ENCODE data around the gene CDH4.

DNA sequence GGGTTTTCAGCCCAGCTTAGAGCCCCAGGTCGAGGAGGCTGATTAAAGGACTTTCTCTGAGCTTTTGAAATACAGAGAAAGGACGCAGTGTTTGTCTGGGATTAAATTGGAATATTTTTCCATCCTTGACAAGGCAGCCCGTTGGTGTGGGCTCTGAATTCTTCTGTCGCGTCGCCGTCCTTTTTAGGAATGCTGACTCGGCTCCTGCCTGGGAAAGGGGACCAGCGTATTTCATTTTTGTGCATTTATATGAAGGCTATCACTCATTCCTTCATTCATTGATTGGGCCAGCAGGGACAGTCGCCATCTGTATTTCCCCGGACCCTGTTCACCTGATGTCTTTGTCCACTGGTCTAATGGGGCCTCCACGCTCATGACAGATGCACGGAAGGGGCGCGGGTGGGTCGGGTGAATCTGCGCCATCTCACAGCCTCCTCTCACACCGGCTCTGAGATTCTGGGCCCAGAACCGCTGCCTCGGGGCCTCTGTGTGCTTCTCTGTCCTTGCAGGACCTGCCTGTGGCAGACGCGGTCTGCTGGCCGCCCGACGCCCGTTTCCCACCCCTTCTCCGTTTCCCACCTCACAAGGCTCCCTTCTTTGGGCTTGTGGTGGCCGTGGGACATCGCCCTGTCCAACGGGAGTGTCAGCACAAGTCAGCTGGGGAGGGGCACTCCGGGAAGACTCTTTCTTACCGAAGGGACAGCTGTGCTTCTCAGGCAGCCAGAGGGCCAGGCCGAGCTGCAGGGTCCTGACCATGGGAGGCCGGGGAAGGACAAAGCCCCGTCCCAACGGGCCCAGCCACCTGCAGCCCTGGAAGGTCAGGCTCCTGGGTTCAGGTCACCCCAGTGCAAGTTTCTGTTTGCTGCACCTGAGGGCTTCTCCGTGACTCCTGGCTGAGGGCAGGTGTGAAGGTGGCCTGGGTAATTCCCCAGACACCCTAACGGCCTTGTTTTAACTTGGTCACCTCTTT is 656.3 kb downstream of the CDH4 start:
- TF ChIP-seq CTCF (tag by site-specific recombination; IDR thresholded peaks at IDR 0.05) (no peak), ZNF76 (tag by site-specific recombination; IDR thresholded peaks at IDR 0.05; ENCODE audit: borderline replicate concordance, low read depth) (no peak), ZNF433 (tag by site-specific recombination; IDR thresholded peaks at IDR 0.05; ENCODE audit: low read depth) (no peak), ZBTB20 (tag by site-specific recombination; IDR thresholded peaks at IDR 0.05) (no peak), ZNF138 (tag by site-specific recombination; IDR thresholded peaks at IDR 0.05; ENCODE audit: borderline replicate concordance) (no peak), ZNF514 (tag by site-specific recombination; IDR thresholded peaks at IDR 0.05) (no peak), ZNF114 (tag by site-specific recombination; IDR thresholded peaks at IDR 0.05) (no peak), ZNF239 (tag by site-specific recombination; IDR thresholded peaks at IDR 0.05) (no peak)
- TF ChIP-seq, protein P1, sequence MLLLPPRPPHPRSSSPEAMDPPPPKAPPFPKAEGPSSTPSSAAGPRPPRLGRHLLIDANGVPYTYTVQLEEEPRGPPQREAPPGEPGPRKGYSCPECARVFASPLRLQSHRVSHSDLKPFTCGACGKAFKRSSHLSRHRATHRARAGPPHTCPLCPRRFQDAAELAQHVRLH (tag by site-specific recombination; IDR thresholded peaks at IDR 0.05) = no peak
- TF ChIP-seq, protein P2, sequence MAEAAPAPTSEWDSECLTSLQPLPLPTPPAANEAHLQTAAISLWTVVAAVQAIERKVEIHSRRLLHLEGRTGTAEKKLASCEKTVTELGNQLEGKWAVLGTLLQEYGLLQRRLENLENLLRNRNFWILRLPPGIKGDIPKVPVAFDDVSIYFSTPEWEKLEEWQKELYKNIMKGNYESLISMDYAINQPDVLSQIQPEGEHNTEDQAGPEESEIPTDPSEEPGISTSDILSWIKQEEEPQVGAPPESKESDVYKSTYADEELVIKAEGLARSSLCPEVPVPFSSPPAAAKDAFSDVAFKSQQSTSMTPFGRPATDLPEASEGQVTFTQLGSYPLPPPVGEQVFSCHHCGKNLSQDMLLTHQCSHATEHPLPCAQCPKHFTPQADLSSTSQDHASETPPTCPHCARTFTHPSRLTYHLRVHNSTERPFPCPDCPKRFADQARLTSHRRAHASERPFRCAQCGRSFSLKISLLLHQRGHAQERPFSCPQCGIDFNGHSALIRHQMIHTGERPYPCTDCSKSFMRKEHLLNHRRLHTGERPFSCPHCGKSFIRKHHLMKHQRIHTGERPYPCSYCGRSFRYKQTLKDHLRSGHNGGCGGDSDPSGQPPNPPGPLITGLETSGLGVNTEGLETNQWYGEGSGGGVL (tag by site-specific recombination; IDR thresholded peaks at IDR 0.05) = no peak
